HCT116 (cell line): Measurements from ENCODE around the gene XPOT.

Source experiments
- CEBPB ChIP-seq: IDR thresholded peaks from 2 replicates; pipeline ENCODE4 v1.6.1; 2012; ENCODE audit warnings: low read depth
- ELF1 ChIP-seq: IDR thresholded peaks from 2 replicates; pipeline ENCODE4 v1.6.1; 2012; ENCODE audit warnings: low read depth, borderline replicate concordance
- JUND ChIP-seq: IDR thresholded peaks from 2 replicates; pipeline ENCODE4 v1.6.1; 2012
- POLR2A ChIP-seq: IDR thresholded peaks from 2 replicates; pipeline ENCODE4 v1.7.0; 2011; ENCODE audit warnings: borderline replicate concordance; ENCODE audit not compliant: insufficient read depth, insufficient read length; ENCODE audit errors: extremely low read depth
- POLR2AphosphoS5 ChIP-seq: IDR thresholded peaks from 2 replicates; pipeline ENCODE4 v1.6.1; 2011; ENCODE audit warnings: mild to moderate bottlenecking, low read depth, low read length, moderate library complexity
- ZNF274 ChIP-seq: fragments of 200-500 bp; sonication (Bioruptor generic); IDR thresholded peaks from 2 replicates; pipeline ENCODE4 v1.6.1; 2014; ENCODE audit warnings: mild to moderate bottlenecking, low read depth, low read length, inconsistent platforms
- TF ChIP-seq, protein P1 (sequence below), 3 experiments: fragments of 200-600 bp in 1 of 3; sonication (generic) in 1 of 3; IDR thresholded peaks in 2 of 3; conservative IDR thresholded peaks in 1 of 3; 2 replicates each; pipeline ENCODE4 v1.5.1; 2012 to 2017; ENCODE audit warnings: low read depth in 2 of 3, low read length in 2 of 3, antibody characterized with exemption in 1 of 3, borderline replicate concordance in 1 of 3, control low read depth in 1 of 3, mild to moderate bottlenecking in 1 of 3, mixed read lengths in 1 of 3, mixed run types in 1 of 3, moderate library complexity in 1 of 3; ENCODE audit not compliant: insufficient read depth in 1 of 3
- TF ChIP-seq, protein P2 (sequence below): IDR thresholded peaks from 2 replicates; pipeline ENCODE4 v1.6.1; 2012; ENCODE audit warnings: low read depth
- TF ChIP-seq, protein P3 (sequence below): IDR thresholded peaks from 2 replicates; pipeline ENCODE4 v1.6.1; 2011; ENCODE audit warnings: mild to moderate bottlenecking, low read length, moderate library complexity; ENCODE audit not compliant: insufficient replicate concordance; ENCODE audit errors: extremely low read depth
- TF ChIP-seq, protein P4 (sequence below): IDR thresholded peaks from 2 replicates; pipeline ENCODE4 v1.6.1; 2012

DNA sequence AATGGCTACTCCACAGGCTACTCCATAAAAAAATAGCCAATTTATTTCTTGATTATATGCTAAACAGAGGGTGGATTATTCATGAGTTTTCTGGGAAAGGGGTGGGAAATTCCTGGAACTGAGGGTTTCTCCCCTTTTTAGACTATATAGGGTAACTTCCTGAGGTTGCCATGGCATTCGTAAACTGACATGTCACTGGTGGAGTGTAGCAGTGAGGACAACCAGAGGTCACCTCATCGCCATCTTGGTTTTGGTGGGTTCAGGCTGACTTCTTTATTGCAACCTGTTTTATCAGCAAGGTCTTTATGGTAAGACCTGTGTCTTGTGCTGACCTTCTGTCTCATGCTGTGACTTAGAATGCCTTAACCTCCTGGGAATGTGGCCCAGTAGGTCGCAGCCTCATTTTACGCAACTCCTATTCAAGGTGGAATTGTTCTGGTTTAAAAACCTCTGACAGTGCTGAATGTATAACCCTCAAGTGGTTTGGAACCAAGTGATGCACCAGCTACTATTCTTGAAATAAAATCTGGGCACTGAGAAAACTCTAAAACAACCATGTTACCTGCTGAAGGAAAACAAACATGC lies 41.4 kb upstream of the XPOT start:
- TF ChIP-seq, protein P1, sequence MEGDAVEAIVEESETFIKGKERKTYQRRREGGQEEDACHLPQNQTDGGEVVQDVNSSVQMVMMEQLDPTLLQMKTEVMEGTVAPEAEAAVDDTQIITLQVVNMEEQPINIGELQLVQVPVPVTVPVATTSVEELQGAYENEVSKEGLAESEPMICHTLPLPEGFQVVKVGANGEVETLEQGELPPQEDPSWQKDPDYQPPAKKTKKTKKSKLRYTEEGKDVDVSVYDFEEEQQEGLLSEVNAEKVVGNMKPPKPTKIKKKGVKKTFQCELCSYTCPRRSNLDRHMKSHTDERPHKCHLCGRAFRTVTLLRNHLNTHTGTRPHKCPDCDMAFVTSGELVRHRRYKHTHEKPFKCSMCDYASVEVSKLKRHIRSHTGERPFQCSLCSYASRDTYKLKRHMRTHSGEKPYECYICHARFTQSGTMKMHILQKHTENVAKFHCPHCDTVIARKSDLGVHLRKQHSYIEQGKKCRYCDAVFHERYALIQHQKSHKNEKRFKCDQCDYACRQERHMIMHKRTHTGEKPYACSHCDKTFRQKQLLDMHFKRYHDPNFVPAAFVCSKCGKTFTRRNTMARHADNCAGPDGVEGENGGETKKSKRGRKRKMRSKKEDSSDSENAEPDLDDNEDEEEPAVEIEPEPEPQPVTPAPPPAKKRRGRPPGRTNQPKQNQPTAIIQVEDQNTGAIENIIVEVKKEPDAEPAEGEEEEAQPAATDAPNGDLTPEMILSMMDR (IDR thresholded peaks at IDR 0.05 in 2 of 3, conservative IDR thresholded peaks at IDR 0.05 in 1 of 3; ENCODE audit: borderline replicate concordance in 1 of 3, insufficient read depth in 1 of 3, low read depth in 2 of 3, low read length in 2 of 3), result no peak
- TF ChIP-seq, protein P2, sequence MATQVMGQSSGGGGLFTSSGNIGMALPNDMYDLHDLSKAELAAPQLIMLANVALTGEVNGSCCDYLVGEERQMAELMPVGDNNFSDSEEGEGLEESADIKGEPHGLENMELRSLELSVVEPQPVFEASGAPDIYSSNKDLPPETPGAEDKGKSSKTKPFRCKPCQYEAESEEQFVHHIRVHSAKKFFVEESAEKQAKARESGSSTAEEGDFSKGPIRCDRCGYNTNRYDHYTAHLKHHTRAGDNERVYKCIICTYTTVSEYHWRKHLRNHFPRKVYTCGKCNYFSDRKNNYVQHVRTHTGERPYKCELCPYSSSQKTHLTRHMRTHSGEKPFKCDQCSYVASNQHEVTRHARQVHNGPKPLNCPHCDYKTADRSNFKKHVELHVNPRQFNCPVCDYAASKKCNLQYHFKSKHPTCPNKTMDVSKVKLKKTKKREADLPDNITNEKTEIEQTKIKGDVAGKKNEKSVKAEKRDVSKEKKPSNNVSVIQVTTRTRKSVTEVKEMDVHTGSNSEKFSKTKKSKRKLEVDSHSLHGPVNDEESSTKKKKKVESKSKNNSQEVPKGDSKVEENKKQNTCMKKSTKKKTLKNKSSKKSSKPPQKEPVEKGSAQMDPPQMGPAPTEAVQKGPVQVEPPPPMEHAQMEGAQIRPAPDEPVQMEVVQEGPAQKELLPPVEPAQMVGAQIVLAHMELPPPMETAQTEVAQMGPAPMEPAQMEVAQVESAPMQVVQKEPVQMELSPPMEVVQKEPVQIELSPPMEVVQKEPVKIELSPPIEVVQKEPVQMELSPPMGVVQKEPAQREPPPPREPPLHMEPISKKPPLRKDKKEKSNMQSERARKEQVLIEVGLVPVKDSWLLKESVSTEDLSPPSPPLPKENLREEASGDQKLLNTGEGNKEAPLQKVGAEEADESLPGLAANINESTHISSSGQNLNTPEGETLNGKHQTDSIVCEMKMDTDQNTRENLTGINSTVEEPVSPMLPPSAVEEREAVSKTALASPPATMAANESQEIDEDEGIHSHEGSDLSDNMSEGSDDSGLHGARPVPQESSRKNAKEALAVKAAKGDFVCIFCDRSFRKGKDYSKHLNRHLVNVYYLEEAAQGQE, result no peak
- TF ChIP-seq, protein P3, sequence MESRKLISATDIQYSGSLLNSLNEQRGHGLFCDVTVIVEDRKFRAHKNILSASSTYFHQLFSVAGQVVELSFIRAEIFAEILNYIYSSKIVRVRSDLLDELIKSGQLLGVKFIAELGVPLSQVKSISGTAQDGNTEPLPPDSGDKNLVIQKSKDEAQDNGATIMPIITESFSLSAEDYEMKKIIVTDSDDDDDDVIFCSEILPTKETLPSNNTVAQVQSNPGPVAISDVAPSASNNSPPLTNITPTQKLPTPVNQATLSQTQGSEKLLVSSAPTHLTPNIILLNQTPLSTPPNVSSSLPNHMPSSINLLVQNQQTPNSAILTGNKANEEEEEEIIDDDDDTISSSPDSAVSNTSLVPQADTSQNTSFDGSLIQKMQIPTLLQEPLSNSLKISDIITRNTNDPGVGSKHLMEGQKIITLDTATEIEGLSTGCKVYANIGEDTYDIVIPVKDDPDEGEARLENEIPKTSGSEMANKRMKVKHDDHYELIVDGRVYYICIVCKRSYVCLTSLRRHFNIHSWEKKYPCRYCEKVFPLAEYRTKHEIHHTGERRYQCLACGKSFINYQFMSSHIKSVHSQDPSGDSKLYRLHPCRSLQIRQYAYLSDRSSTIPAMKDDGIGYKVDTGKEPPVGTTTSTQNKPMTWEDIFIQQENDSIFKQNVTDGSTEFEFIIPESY, result no peak
- TF ChIP-seq ZNF274, result no peak
- TF ChIP-seq, protein P4, sequence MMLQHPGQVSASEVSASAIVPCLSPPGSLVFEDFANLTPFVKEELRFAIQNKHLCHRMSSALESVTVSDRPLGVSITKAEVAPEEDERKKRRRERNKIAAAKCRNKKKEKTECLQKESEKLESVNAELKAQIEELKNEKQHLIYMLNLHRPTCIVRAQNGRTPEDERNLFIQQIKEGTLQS, result no peak
- no peak for TF ChIP-seq POLR2AphosphoS5
- no peak for TF ChIP-seq JUND
- no peak for TF ChIP-seq POLR2A
- no peak for TF ChIP-seq CEBPB
- no peak for TF ChIP-seq ELF1
